Endometrium (tissue), 2 donors: ENCODE measurements around the gene LENG1.

ENCODE experiments used
- FAIRE-seq: peaks from 2 replicates; lab custom pipeline; 2012; peaks lifted over from hg19 to GRCh38; lab: Jason Lieb, UNC
- donor health status: control.
- donor health status: control.

The LENG1 gene

GRCh38 chr19:54164369-54165068 is 5.0 kb upstream of the LENG1 start:
- FAIRE-seq = no peak

DNA sequence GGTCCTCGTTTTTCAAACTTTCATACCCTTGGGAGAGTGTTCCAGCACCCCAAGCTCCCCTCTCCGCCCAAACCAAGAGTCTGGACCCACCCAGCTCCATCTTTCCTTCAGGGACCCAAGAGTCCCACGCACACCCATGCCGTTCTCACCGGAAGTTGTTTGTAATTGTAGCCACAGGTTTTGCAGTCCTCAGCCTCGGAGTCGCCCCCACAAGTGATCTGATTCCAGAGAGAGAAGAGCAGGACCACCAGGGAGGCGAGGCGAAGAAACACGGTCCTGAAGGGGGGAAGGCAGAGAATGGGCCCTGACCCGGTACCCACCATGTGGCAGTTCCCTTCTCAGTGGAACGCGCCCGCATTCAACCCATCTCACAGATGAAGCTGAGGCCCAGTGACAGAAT is 3.4 kb upstream of the LENG1 start:
- no peak for FAIRE-seq

DNA sequence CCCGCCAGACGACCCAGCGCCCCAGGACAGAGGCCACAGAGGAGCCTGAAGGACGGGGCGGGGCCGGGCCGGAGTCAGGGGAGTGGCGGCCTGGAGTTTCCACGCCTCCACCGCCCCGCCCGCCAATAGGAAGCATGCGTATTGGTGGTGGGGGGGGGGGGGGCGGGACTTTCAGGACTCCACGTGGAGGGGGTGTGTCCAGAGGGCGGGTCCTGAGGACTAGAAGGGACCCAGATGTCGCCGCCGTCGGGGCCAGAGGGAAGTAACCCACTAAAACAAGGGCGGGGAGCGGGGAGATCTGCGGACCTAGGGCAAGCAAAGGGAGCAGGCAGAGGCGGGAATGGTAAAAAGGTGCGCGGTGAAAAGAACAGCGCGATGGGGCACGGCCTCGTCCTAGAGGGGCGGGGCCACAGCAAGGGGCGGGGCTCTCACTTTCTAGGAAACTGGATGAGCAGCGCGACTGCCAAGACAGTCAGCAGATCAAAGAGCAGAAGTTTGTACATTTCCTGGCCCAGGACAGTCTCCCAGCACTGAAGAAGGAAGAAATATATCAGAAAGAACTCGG is 2.8 kb upstream of the LENG1 start:
- no peak for FAIRE-seq

GRCh38 chr19:54160854-54161253 is 1.3 kb upstream of the LENG1 start:
- FAIRE-seq = no peak

DNA sequence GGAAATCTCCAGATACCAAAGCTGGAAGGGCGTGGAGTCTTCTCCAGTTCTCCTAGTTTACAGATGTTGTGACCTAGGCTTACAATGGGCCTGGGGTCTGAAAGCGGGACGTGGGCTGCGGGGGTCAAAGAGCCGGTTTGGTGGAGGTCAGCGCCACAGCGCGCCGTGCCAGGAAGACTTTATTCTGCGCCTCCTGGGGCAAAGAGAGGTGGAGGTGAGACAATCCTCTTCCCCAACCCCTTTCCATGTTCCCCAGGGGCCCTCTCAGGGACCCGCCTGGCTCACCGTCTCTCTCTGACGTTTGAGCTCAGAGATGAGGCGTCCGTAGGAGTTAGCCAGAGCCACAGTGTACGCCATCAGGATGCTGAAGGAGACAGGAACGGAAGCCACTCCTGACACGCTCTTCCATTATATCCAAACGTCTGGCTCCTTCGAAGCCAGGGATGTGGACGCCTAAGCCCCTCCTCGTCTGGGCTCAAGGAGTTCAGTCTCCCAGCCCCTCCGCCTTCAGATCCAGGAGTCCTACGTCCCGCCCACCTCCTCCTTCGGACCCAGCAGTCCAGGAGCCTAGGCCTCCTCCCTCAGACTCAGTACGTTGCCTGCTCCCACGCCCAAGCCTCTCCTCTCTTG is 776 bp upstream of the LENG1 start:
- FAIRE-seq = no peak

GRCh38 chr19:54158812-54159351 is 639 bp downstream of the LENG1 start:
- FAIRE-seq = no peak

- FAIRE-seq = no peak
Observed at GRCh38 chr19:54156953-54157352, 2.6 kb downstream of the LENG1 start.

- FAIRE-seq = no peak
Observed at GRCh38 chr19:54156490-54156889, 3.0 kb downstream of the LENG1 start.

- FAIRE-seq = no peak
Observed at GRCh38 chr19:54155694-54156093, 3.8 kb downstream of the LENG1 start.

DNA sequence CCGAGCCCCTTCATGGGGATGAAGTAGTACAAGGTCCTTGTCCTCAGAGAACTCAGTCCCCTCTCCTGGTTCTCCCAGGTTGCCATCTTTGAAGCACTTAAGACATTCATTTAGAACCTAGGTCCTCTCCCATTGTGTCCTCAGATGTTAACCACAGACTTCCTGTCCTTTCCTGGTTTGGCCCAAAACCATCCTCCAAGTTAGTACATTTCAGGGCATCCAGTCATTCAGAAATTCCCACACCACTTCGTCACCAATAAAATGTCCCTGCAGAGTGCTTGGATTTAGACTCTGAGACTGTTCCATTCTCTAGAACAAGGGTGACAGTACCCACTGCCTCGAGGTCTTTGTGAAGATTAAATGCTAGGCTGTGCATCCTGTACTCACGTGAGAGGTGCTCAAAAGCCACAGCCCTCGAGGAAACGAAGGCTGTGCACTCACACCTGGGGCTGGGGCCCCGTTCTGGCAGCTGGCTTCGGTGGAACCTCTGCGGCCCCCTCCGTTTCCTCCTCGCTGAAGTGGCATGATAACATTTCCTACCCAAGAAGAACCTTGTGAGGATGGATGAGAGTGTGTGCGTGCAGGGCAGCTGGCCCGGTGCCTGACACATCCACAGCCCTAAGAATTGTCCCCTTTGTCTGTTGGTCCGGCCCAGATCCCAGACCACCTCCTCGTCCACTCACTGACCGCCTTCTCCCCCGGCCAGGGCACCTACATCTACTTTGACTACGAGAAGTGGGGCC is 4.7 kb downstream of the LENG1 start:
- FAIRE-seq = no peak

GRCh38 chr19:54153731-54154326 is 5.7 kb downstream of the LENG1 start:
- FAIRE-seq = no peak

DNA sequence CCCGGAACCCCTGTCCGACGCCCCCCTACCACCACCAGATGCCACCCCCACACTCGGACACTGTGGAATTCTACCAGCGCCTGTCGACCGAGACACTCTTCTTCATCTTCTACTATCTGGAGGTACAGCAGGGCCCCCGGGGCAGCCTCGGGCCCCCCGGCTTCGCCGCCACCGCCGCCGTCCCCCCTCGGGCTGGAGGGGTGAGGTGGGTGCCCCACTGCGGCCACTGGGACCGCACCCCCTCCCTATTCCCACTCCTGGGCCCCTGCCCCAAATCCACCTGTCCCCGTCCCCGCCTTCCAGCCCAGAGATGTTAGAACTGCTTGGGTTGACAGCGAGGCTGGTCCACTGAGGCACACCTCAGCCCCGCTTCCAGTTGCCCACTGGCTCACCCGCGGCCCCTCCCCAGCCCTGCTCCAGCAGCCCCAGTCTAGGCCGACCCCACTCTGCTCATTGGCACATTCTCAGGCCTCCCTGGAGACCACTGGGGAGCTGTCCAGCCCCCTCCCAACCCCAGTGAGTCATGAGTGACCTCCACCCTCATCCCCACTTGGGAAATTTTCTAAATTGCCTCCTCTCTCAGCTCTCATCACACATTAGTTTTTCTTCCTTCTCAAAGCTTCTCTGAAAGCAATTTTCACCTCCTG is 6.5 kb downstream of the LENG1 start:
- FAIRE-seq = no peak

- FAIRE-seq = no peak
Observed at GRCh38 chr19:54152267-54152666, 7.3 kb downstream of the LENG1 start.

GRCh38 chr19:54151362-54152035 is 8.0 kb downstream of the LENG1 start:
- no peak for FAIRE-seq

DNA sequence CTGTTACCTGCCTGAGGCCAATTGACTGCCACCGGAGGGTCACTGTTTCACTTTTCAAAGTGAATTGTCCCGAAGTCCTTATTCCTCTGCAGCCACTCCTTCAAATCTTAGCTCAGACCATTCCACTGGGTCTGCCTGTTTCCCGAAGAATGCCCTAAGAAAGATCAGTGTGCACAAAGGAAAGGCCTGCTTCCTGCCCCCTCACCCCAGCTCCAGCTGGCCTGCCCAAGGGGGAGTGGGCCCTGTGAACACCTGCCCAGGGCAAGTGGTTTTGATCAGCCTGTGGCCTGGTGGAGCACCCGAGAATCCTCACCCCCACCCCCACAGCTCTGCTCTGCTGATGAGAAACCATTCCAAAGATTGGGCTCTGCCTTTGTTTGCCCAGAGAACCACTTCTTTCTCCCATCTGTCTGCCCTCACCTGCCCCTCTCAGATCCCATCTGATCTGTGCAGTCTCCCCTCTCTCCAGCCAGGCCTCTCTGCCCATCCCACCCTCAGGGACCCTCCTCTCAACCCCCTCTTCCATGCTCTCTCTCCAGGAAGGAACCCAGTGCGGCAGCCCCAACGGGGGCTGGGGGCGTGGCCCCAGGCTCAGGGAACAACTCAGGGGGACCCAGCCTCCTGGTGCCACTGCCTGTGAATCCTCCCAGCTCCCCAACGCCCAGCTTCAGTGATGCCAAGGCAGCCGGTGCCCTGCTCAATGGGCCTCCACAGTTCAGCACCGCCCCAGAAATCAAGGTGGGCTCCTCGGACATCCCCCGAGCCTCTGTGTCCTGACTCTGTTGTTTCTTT is 10.3 kb downstream of the LENG1 start:
- FAIRE-seq = no peak

DNA sequence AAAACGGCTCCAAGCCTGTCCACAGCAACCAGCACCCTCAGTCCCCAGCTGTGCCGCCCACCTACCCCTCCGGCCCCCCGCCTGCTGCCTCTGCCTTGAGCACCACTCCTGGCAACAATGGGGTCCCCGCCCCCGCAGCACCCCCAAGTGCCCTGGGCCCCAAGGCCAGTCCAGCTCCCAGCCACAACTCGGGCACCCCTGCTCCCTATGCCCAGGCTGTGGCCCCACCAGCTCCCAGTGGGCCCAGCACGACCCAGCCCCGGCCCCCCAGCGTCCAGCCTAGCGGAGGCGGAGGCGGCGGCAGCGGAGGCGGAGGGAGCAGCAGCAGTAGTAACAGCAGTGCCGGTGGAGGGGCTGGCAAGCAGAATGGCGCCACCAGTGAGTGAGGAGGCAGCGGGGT is 11.4 kb downstream of the LENG1 start:
- FAIRE-seq = no peak

GRCh38 chr19:54147676-54148075 is 11.8 kb downstream of the LENG1 start:
- no peak for FAIRE-seq

GRCh38 chr19:54145541-54146158 is 13.9 kb downstream of the LENG1 start:
- FAIRE-seq = no peak

DNA sequence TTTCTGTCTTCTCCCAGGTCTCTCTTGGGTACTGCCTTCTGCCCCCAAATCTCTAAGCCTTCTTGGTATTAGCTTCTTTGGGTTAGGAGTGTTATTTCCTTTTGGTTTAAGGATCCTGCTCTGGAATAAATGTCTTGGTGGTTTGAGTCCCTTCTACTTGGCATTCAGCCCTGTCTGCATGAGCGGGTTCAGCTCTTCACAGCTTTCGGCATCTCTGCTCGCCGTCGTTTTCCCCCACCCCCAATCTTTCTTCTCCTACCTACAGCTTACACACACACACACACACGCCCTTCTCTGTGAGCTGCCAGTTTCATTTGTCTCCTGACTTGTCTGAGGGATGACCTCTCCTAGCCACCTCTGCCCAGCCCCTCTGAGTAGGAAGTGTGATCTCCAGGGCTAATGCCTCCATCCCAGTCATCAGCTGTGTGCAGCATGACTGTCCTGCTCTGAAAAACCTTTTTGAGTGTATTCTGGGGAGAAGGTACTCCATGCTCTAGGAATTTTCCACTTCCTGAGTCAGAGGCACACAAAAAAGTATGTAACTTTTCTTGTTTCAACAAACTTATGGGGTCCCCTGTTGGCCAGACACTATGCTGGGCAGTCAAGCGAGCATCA is 17.2 kb downstream of the LENG1 start:
- no peak for FAIRE-seq

GRCh38 chr19:54141356-54141755 is 18.2 kb downstream of the LENG1 start:
- no peak for FAIRE-seq
